Prostate gland (tissue), 2 donors: ENCODE data around the gene CUX1.

Experiments
- POLR2A ChIP-seq: fragments of 450-650 bp; IDR thresholded peaks from one replicate; pipeline ENCODE4 v1.6.1; 2016; ENCODE audit warnings: antibody characterized with exemption, mild to moderate bottlenecking
- POLR2AphosphoS5 ChIP-seq: sonication (generic); formaldehyde crosslinking; IDR thresholded peaks from one replicate; pipeline ENCODE4 v1.6.1; 2017; ENCODE audit warnings: antibody characterized with exemption
- TF ChIP-seq, protein P1 (sequence below), 4 experiments: fragments of 200-600 bp in 2 of 4; fragments of 450-650 bp in 2 of 4; sonication (generic) in 2 of 4; IDR thresholded peaks; 1 replicate in 3 of 4; 2 replicates in 1 of 4; pipeline ENCODE4 v1.5.1; 2016 to 2019; ENCODE audit warnings: antibody characterized with exemption in 4 of 4, mild to moderate bottlenecking in 2 of 4, moderate library complexity in 2 of 4

DNA sequence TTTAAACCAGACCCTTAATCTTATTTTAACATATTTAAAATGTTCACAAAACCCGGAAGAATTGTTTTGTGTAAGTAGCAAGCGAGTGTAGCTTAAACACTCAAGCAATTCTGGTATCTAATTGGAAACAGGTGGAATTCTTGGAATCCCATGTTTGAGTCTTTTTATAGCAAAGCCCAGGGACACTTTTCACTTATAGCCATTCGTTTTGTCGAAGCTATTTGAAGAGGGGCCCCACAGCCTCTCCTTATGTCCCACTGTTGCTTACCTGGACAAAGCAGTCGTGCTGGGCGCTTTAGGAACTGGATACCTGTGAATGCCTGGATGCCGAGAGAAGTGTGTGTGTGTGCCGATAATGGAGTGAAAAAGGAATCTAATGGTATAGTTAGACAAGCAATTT lies 3.3 kb downstream of the CUX1 start:
- TF ChIP-seq POLR2AphosphoS5 (no peak), POLR2A (no peak)
- TF ChIP-seq, protein P1, sequence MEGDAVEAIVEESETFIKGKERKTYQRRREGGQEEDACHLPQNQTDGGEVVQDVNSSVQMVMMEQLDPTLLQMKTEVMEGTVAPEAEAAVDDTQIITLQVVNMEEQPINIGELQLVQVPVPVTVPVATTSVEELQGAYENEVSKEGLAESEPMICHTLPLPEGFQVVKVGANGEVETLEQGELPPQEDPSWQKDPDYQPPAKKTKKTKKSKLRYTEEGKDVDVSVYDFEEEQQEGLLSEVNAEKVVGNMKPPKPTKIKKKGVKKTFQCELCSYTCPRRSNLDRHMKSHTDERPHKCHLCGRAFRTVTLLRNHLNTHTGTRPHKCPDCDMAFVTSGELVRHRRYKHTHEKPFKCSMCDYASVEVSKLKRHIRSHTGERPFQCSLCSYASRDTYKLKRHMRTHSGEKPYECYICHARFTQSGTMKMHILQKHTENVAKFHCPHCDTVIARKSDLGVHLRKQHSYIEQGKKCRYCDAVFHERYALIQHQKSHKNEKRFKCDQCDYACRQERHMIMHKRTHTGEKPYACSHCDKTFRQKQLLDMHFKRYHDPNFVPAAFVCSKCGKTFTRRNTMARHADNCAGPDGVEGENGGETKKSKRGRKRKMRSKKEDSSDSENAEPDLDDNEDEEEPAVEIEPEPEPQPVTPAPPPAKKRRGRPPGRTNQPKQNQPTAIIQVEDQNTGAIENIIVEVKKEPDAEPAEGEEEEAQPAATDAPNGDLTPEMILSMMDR (IDR thresholded peaks at IDR 0.05), result no peak
